Occipital lobe (tissue), 2 donors: ENCODE measurements around the gene CDK8. TPM values are rescaled to one million over a fixed set of nuclear protein-coding genes. Genes with fewer than 3 reads are reported as not detected.
"Not testable (repeated sequence)": the region's sequence is repeated elsewhere in the genome, so short reads cannot be mapped to it uniquely, and the experiment has no call there.

ENCODE experiments used
- DNase-seq: peaks from one replicate; lab custom pipeline; 2025; lab: John Stamatoyannopoulos, UW
- total RNA-seq: library from RNA; depleted of rRNA; stranded (reverse); fragments of >200 nt; gene quantifications from one replicate; pipeline ENCODE4 v1.2.3, GENCODE V29; 2014

The CDK8 gene
- total RNA-seq, 1 donor from 2014 or later = 57.4 TPM

- not testable (repeated sequence) for DNase-seq
Observed at GRCh38 chr13:26316095-26316494, 62.2 kb downstream of the CDK8 start.

GRCh38 chr13:26320766-26321165, 66.8 kb downstream of the CDK8 start:
- no peak for DNase-seq

DNA sequence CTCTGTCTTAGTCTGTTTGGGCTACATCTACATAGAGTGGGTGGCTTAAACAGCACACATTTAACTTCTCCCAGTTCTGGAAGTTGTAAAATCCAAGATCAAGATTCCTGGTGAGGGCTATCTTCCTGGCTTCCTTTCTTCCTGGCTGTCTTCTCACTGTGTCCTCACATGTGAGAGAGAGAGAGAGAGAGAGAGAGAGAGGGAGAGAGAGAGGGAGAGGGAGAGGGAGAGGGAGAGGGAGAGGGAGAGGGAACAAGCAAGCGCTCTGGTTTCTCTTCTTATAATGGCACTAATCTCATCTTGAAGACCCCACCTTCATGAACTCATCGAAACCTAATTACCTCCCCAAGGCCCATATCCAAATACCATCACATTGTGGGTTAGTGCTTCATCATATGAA, 69.2 kb downstream of the CDK8 start:
- DNase-seq = no peak

- DNase-seq = no peak
Observed at GRCh38 chr13:26323764-26324163, 69.8 kb downstream of the CDK8 start.

DNA sequence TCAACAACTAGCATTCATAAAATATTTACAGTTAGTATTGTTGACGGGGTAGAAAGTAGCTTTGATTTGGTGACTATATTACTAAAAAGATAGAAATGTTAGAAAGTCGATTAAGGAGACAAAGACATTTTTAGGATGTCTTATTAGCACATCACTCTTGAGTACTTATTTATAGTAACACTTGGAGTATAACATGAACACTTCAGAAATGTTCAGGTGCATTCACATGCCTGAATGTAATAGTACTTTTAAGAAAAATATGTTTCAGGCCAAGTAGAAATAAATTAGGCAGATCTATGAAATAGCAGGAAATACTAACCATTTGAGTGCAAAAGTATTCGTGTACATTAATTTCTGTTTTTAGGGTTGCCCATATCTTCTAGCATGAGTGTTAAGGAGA, 70.4 kb downstream of the CDK8 start:
- no peak for DNase-seq

- no peak for DNase-seq
Observed at GRCh38 chr13:26324867-26325266, 70.9 kb downstream of the CDK8 start.

GRCh38 chr13:26325876-26326275, 71.9 kb downstream of the CDK8 start:
- DNase-seq = no peak

- no peak for DNase-seq
Observed at GRCh38 chr13:26326562-26326961, 72.6 kb downstream of the CDK8 start.

GRCh38 chr13:26327940-26328725, 74.2 kb downstream of the CDK8 start:
- no peak for DNase-seq

DNA sequence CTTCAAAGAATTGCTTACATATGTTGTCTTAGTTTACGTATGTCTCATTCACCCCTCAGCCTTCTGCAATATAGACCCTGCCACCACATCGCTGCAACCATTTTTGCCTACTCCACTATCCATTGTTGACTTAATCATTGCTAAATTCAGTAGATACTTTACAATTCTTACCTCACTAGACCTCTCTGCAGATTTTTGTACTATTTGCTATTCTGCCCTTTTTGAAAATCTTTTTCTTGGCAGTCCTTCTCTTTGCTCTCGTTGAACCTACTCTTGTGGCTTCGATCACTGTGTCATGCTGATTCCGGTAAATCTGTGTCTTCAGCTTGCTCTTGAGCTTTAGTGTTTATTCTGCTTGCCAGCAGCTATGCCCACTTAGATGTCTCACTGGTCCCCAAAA, 81.2 kb downstream of the CDK8 start:
- no peak for DNase-seq

GRCh38 chr13:26340807-26341206, 86.9 kb downstream of the CDK8 start:
- no peak for DNase-seq

DNA sequence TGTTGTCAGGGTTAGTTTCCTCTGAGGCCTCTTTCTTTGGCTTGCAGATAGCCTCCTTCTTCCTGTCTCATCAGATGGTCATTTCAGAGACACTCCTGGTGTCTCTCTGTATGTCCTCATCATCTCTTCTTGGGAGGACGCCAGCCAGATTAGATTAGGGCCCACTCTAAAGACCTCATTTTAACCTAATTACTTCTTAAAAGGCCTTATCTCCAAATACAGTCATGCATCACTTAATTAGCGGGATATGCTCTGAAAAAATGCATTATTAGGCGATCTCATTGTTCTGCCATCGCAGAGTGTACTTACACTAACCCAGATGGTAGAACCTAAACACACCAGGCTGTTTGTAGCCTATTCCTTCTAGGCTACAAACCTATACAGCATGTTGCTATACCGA, 89.0 kb downstream of the CDK8 start:
- no peak for DNase-seq

- no peak for DNase-seq
Observed at GRCh38 chr13:26343816-26344215, 89.9 kb downstream of the CDK8 start.

GRCh38 chr13:26344980-26345379, 91.1 kb downstream of the CDK8 start:
- no peak for DNase-seq

DNA sequence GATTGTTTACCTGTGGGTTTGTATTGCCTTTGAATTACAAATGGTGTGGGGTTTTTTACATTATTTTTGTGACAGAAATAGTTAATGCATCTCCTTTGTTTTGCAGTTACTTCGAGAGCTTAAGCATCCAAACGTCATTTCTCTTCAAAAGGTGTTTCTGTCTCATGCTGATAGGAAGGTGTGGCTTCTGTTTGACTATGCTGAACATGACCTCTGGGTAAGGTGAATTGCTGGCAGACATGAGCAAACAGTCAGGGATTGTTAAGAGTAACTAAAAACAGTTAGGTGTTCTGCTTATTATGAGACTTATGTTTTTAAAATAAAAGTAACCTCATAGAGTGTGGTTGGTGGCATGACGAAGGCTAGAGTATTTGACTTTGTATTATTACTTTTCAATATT, 95.0 kb downstream of the CDK8 start:
- DNase-seq = no peak

DNA sequence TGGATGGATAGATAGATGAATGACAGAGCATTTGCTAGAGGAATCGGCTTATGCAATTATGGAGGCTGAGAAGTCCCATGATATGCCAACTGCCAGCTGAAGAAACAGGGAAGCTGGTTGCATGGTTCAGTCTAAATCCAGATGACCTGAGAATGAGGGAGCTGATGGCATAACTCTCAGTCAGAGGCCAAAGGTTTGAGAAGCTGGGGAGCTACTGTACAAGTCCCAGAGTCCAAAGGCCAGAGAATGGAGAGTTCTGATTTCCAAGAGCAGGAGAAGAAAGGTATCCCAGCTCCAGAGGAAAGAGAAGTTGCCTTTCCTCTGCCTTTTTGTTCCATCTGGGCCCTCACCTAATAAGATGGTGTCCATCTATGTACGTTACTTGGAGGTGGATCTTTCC, 108.3 kb downstream of the CDK8 start:
- no peak for DNase-seq

DNA sequence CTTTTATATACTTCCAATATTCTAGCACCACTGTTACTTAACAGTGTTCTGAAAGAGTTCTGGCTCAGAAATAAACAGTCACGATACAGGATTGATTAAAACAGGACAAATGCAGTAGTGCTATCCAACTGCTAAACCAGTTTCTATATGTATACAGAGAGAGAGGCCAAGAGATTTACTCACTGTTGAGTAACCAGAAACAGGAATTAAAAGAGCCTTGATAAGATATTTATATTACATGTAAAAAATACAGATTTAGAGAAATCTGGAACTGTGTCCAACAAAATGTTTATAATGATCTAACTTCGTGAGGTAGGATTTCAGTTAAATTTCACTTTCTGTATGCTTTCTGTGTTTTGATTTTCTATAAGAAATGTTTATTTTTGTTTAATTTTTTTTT, 116.6 kb downstream of the CDK8 start:
- DNase-seq = no peak

DNA sequence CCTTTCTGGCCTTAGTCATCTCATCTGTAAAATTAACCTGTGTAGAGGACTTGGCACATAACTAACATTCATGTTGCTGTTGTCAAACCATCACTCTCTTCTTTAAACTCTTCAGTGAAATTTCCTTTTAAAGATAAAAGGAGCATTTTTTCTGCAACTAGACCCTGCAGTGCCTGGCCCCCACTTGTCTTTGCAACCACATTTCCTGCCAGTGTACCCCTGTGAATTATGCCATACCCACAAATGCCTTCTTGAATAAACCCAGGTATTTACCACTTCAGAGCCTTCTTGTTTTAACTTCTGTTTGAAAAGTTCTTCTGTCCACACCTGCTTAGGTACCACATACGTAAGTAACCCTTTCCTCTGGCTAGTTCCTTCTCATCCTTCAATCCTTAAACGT, 118.8 kb downstream of the CDK8 start:
- no peak for DNase-seq

DNA sequence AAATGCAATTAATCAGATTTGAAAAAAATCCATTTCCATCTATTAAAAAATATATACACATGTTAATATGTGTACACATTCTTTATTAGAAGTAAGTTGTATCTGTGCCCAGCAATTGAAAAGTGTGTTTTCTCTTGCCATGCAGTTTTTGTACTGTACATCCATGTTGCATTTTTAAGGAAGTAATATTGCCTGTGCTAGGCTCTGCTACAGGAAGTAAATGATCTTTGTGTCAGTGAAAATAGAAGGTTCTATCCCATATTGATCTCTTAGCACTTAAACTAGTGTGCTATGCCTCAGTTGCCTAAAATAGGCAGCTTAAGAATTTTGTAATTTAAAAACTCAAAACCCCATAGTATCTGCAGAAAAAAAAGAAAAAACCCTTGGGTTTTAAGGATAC, 122.5 kb downstream of the CDK8 start:
- DNase-seq = no peak

GRCh38 chr13:26377038-26377437, 123.1 kb downstream of the CDK8 start:
- DNase-seq = no peak

GRCh38 chr13:26378116-26378515, 124.2 kb downstream of the CDK8 start:
- no peak for DNase-seq

DNA sequence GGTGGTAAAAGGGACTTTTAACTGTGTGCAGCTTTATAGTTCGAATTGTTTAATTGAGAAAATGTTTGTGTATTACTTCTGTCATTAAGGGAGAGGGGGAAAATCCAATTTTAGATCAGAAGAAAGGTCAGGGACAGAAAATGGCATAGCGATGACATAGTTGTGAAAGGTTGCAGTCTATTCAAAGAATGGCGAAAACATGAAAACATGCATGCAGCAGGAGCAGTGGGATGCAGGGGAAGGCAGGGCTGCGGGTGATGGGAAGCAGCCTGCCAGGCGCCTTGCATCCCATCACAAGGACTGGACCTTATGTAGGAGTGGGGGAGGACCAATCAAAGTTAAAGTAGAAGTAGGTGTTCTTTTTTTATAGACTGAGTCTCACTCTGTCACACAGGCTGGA, 125.9 kb downstream of the CDK8 start:
- DNase-seq = no peak

GRCh38 chr13:26380930-26381329, 127.0 kb downstream of the CDK8 start:
- DNase-seq = no peak

DNA sequence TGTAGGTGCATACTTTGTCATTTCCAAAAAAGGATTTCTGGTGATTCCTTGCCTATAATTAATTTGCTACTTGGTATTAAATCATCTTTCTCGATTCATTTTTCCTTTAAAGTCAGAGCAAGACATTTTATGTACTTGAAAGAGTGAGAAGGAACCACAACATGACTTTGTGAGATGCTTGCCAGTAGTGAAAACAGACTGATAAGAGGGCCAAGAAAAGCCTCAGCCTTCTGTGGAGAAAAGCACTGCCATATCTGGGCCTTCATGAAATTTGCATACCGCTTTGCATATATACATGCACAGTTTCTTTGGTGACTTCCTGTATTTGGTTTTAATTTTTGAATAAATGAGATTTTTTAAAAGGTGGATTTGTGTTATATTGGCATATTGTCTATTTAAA, 128.4 kb downstream of the CDK8 start:
- DNase-seq = no peak
